Breast epithelium (tissue), 4 donors: ENCODE results near the gene RPL14. TPM values are rescaled to one million over a fixed set of nuclear protein-coding genes. Genes with fewer than 3 reads are reported as not detected.

Source experiments
- DNase-seq, 2 donors: peaks; one replicate each; pipeline ENCODE4 v3.0.0-alpha.2; 2019; ENCODE audit warnings: low spot score in 2 of 2
- H3K27ac ChIP-seq, 2 donors: fragments of 200-600 bp; sonication (generic) in 1 of 2; one replicate each; pipeline ENCODE4 v1.5.1; 2016 to 2019; ENCODE audit warnings: mild to moderate bottlenecking in 1 of 2
- H3K27me3 ChIP-seq, 2 donors: fragments of 200-600 bp; sonication (generic) in 1 of 2; one replicate each; pipeline versions ENCODE4 v1.5.1 to v1.6.0; 2017 to 2019; ENCODE audit warnings: control low read depth in 1 of 2, mild to moderate bottlenecking in 1 of 2
- H3K36me3 ChIP-seq: fragments of 200-600 bp; one replicate; pipeline ENCODE4 v1.5.1; 2019
- H3K4me1 ChIP-seq, 2 donors: fragments of 200-600 bp; sonication (generic); one replicate each; pipeline ENCODE4 v1.5.1; 2016 to 2019; ENCODE audit warnings: control low read depth in 1 of 2
- H3K4me3 ChIP-seq, 3 donors: fragments of 200-600 bp; sonication (generic); 1 replicate in 2 of 3; 2 replicates in 1 of 3; pipeline ENCODE4 v1.5.1; 2016 to 2019; ENCODE audit warnings: mild to moderate bottlenecking in 3 of 3, moderate library complexity in 2 of 3
- H3K9me3 ChIP-seq, 2 donors: fragments of 200-600 bp; sonication (generic) in 1 of 2; one replicate each; pipeline ENCODE4 v1.5.1; 2016 to 2019; ENCODE audit warnings: control low read depth in 1 of 2
- CTCF ChIP-seq, 3 donors: fragments of 450-650 bp; IDR thresholded peaks; one replicate each; pipeline ENCODE4 v1.5.1; 2016 to 2017; ENCODE audit warnings: antibody characterized with exemption in 3 of 3, mild to moderate bottlenecking in 3 of 3, moderate library complexity in 3 of 3
- POLR2A ChIP-seq: fragments of 450-650 bp; IDR thresholded peaks from one replicate; pipeline ENCODE4 v1.6.1; 2016; ENCODE audit warnings: antibody characterized with exemption, mild to moderate bottlenecking, moderate library complexity
- POLR2AphosphoS5 ChIP-seq, 3 donors: sonication (generic); formaldehyde crosslinking; IDR thresholded peaks; one replicate each; pipeline ENCODE4 v1.6.1; 2017; ENCODE audit warnings: antibody characterized with exemption in 3 of 3
- intact Hi-C: fragments of 100-400 bp; cut with DNase I; formaldehyde crosslinking; loops from one replicate; pipeline ENCODE4 v1.15.1; 2023; ENCODE audit warnings: low total_unique reads
- total RNA-seq, 3 donors: library from RNA; depleted of rRNA; stranded (reverse); fragments of >200 nt; gene quantifications; one replicate each; pipeline ENCODE4 v1.1.0, GENCODE V29; 2016

The RPL14 gene
- total RNA-seq, 3 donors from 2014 or later, result 369 to 547 (median 461) TPM

GRCh38 chr3:40450438-40450837 lies 6.7 kb upstream of the RPL14 start:
- TF ChIP-seq CTCF (IDR thresholded peaks at IDR 0.05) (no peak), POLR2AphosphoS5 (IDR thresholded peaks at IDR 0.05) (no peak), POLR2A (no peak)
- Histone ChIP-seq H3K4me1 (peaks cover 0 to 4% of the 10 kb centered on the region in 2 donors), H3K27ac (no peak overlapping the region), H3K36me3 (no peaks in the 10 kb centered on the region), H3K27me3 (no peaks in the 10 kb centered on the region), H3K9me3 (no peaks in the 10 kb centered on the region), H3K4me3 (no peak overlapping the region)
- DNase-seq, result no peak
- intact Hi-C loops, result no loop called here

GRCh38 chr3:40451551-40451950 lies 5.6 kb upstream of the RPL14 start:
- no peaks in the 10 kb centered on the region for H3K36me3 ChIP-seq
- no peak for DNase-seq
- H3K27ac ChIP-seq, result no peak overlapping the region
- TF ChIP-seq CTCF (IDR thresholded peaks at IDR 0.05), result no peak
- TF ChIP-seq POLR2AphosphoS5 (IDR thresholded peaks at IDR 0.05), result no peak
- no peak for TF ChIP-seq POLR2A
- intact Hi-C loops, result no loop called here
- H3K4me3 ChIP-seq, result no peak overlapping the region
- H3K4me1 ChIP-seq, result peaks cover 2 to 4% of the 10 kb centered on the region in 2 donors
- no peaks in the 10 kb centered on the region for H3K27me3 ChIP-seq
- no peaks in the 10 kb centered on the region for H3K9me3 ChIP-seq

- no peak for TF ChIP-seq POLR2AphosphoS5 (IDR thresholded peaks at IDR 0.05)
- no peak for TF ChIP-seq POLR2A
- no peak for TF ChIP-seq CTCF (IDR thresholded peaks at IDR 0.05)
- Histone ChIP-seq H3K4me1 (peaks cover 2 to 4% of the 10 kb centered on the region in 2 donors), H3K27me3 (no peaks in the 10 kb centered on the region), H3K27ac (peak overlapping the region; percentile 96), H3K4me3 (peak overlapping the region; percentile 63 to 78 (median 68)), H3K36me3 (no peaks in the 10 kb centered on the region), H3K9me3 (no peaks in the 10 kb centered on the region)
- DNase-seq, result no peak
- intact Hi-C loops, result loop anchor here (2.0 kb wide), 1 partner anchor 75 kb away; no protein-coding TSS in a partner anchor
Observed at GRCh38 chr3:40452057-40452456, 5.1 kb upstream of the RPL14 start.

GRCh38 chr3:40452562-40452875 lies 4.6 kb upstream of the RPL14 start:
- H3K4me1 ChIP-seq, result peaks cover 2 to 4% of the 10 kb centered on the region in 2 donors
- no peak for DNase-seq
- no peaks in the 10 kb centered on the region for H3K36me3 ChIP-seq
- TF ChIP-seq POLR2A, result no peak
- no peak for TF ChIP-seq POLR2AphosphoS5 (IDR thresholded peaks at IDR 0.05)
- no peak for TF ChIP-seq CTCF (IDR thresholded peaks at IDR 0.05)
- no peaks in the 10 kb centered on the region for H3K27me3 ChIP-seq
- H3K27ac ChIP-seq, result peak overlapping the region; percentile 96
- H3K9me3 ChIP-seq, result no peaks in the 10 kb centered on the region
- intact Hi-C loops, result loop anchor here (2.0 kb wide), 1 partner anchor 74 kb away; no protein-coding TSS in a partner anchor
- H3K4me3 ChIP-seq, result peak overlapping the region; percentile 63 to 78 (median 68)

GRCh38 chr3:40452876-40453730 lies 4.0 kb upstream of the RPL14 start:
- Histone ChIP-seq H3K4me1 (peaks cover 2 to 7% of the 10 kb centered on the region in 2 donors), H3K27me3 (no peaks in the 10 kb centered on the region), H3K4me3 (peak overlapping the region; percentile 63 to 78 (median 68)), H3K36me3 (no peaks in the 10 kb centered on the region), H3K9me3 (no peaks in the 10 kb centered on the region), H3K27ac (peak overlapping the region; percentile 96)
- intact Hi-C loops, result loop anchor here (2.0 kb wide), 1 partner anchor 74 kb away; no protein-coding TSS in a partner anchor
- peak; percentile 41 for TF ChIP-seq POLR2A
- TF ChIP-seq POLR2AphosphoS5 (IDR thresholded peaks at IDR 0.05), result peak; percentile 72 to 93 (median 85)
- TF ChIP-seq CTCF (IDR thresholded peaks at IDR 0.05), result no peak
- peak; percentile 98 to 99 for DNase-seq
